CD4-positive, CD25-positive, alpha-beta regulatory T cell (primary cell): ENCODE measurements around the gene SPNS3. TPM values are rescaled to one million over a fixed set of nuclear protein-coding genes. Genes with fewer than 3 reads are reported as not detected.

Experiments
- polyA plus RNA-seq, 4 donors: library from polyadenylated mRNA; unstranded; fragments of 300-500 nt; fragmentation: Illumina TruSeq; gene quantifications; one replicate each; pipeline ENCODE4 v1.2.3, GENCODE V29; 2021
- total RNA-seq: library from RNA; stranded (reverse); gene quantifications from one replicate; pipeline ENCODE4 v1.2.3, GENCODE V29; 2022

Gene SPNS3
- total and polyA plus RNA-seq, 5 donors from 2014 or later: 2.5 to 8.8 (median 7.6) TPM

Other genes with a start within 250 kb of the SPNS3 start
- gene ANKFY1, start 170.0 kb upstream of the SPNS3 start, total RNA-seq: 61.0 TPM
- gene ANKFY1, start 170.0 kb upstream of the SPNS3 start, polyA plus RNA-seq: 10 to 100 TPM in 3 of 4 donors, 1 to 10 TPM in 1; 9.9 to 12.6 (median 11.0) TPM
- gene UBE2G1, start 67.3 kb upstream of the SPNS3 start, total RNA-seq: 67.9 TPM
- 10 to 100 TPM; 55.0 to 66.7 (median 58.7) TPM for gene UBE2G1, start 67.3 kb upstream of the SPNS3 start, polyA plus RNA-seq
- 0.94 TPM for gene SPNS2, start 64.9 kb downstream of the SPNS3 start, total RNA-seq
- not detected for gene SPNS2, start 64.9 kb downstream of the SPNS3 start, polyA plus RNA-seq
- 59.3 TPM for gene MYBBP1A, start 121.4 kb downstream of the SPNS3 start, total RNA-seq
- 10 to 100 TPM in 2 of 4 donors, 1 to 10 TPM in 2; 7.7 to 13.6 (median 10.7) TPM for gene MYBBP1A, start 121.4 kb downstream of the SPNS3 start, polyA plus RNA-seq
- gene GGT6, start 126.6 kb downstream of the SPNS3 start, total RNA-seq: not detected
- gene GGT6, start 126.6 kb downstream of the SPNS3 start, polyA plus RNA-seq: not detected
- gene SMTNL2, start 150.6 kb downstream of the SPNS3 start, total RNA-seq: not detected
- not detected for gene SMTNL2, start 150.6 kb downstream of the SPNS3 start, polyA plus RNA-seq
- gene ALOX15, start 207.7 kb downstream of the SPNS3 start, total RNA-seq: not detected
- gene ALOX15, start 207.7 kb downstream of the SPNS3 start, polyA plus RNA-seq: not detected